Measurements from ENCODE around the gene TRMT61B. TPM values are rescaled to one million over a fixed set of nuclear protein-coding genes. Genes with fewer than 3 reads are reported as not detected.

The TRMT61B gene
- total and polyA plus RNA-seq, 2 experiments from 2014 or later, result 13.6 to 21.8 TPM

DNA sequence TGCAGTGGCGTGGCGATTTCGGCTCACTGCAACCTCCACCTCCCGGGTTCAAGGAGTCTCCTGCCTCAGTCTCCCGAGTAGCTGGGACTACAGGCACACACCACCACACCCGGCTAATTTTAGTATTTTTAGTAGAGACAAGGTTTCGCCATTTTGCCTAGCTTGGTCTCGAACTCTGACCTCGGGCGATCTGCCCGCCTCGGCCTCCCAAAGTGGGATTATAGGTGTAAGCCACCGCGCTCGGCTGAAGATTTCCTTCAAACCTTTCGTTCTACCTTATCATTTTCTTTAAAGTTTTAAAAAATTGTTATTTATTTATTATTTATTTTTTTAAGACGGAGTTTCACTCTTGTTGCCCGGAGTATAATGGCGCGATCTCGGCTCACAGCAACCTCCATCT lies 23.4 kb upstream of the TRMT61B start:
- DNase-seq, result no peak
- Histone ChIP-seq H3K4me2 (ENCODE audit: unreplicated experiment) (no peak overlapping the region), H3K9me3 (ENCODE audit: low read depth) (no peaks in the 10 kb centered on the region), H3K9me2 (ENCODE audit: insufficient read depth) (no peaks in the 10 kb centered on the region), H4K20me1 (ENCODE audit: insufficient read depth) (peaks cover 14% of the 10 kb centered on the region; the same call in 1 of the 2 replicates), H3K27me3 (replicated peaks; ENCODE audit: insufficient read depth) (no peaks in the 10 kb centered on the region), H3K4me1 (ENCODE audit: insufficient read depth) (peaks cover 29% of the 10 kb centered on the region), H3K4me3 (no peak overlapping the region), H2AFZ (no peak overlapping the region), H3K36me3 (ENCODE audit: low read depth) (no peaks in the 10 kb centered on the region), H3K9ac (no peak overlapping the region), H3K79me2 (ENCODE audit: insufficient read depth) (peaks cover 40% of the 10 kb centered on the region), H3K27ac (no peak overlapping the region), H3F3A (ENCODE audit: insufficient read depth) (peaks cover 25% of the 10 kb centered on the region)
- 97 to 98% methylated on average over 21 of the region's 21 CpGs for WGBS, 2 experiments (ENCODE audit: low coverage in 1 of 2, low lambda C conversion rate in 2 of 2, missing lambda C conversion rate in 2 of 2)
- in situ Hi-C loops (cut with MboI), result no loop called here
- TF ChIP-seq EZH2 (IDR thresholded peaks at IDR 0.05; ENCODE audit: insufficient read depth, poor library complexity, severe bottlenecking), result no peak
- TF ChIP-seq EZH2phosphoT487 (IDR thresholded peaks at IDR 0.05; ENCODE audit: insufficient read depth, low read depth), result no peak

DNA sequence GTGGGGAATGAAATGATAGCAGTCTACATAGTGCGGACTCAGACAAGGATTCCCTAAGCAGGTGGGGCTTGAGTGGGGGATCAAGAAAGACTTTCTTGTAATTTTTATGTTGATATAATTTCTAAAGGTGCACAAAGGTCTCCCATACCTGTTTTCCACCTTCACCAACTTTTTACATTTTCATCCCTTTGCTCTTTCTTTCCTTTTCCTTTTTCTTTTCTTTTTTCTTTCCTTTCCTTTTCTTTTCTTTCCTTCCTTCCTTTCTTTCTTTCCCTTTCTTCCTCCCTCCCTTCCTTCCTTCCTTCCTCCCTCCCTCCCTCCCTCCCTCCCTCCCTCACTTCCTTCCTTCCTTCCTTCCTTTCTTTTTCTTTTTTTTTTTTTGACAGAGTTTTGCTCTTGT lies 10.1 kb upstream of the TRMT61B start:
- no peak for TF ChIP-seq EZH2phosphoT487 (IDR thresholded peaks at IDR 0.05; ENCODE audit: insufficient read depth, low read depth)
- TF ChIP-seq EZH2 (IDR thresholded peaks at IDR 0.05; ENCODE audit: insufficient read depth, poor library complexity, severe bottlenecking), result no peak

DNA sequence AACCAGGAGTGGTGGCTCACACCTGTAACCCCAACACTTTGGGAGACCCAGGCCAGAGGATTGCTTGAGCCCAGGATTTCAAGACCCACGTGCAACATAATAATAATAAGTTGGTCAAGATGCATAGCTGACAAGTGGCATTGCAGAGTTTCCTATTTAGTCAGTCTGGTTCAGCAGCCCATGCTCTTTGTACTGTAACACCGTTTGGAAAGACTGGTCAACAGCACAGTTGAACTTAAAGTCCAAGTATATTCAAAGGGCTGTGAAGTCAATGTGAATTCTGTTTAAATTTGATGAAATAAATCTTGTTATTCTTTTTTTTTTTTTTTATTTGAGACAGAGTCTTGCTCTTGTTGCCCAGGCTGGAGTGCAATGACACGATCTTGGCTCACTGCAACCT lies 1.5 kb upstream of the TRMT61B start:
- TF ChIP-seq EZH2phosphoT487 (IDR thresholded peaks at IDR 0.05; ENCODE audit: insufficient read depth, low read depth) (no peak), EZH2 (IDR thresholded peaks at IDR 0.05; ENCODE audit: insufficient read depth, poor library complexity, severe bottlenecking) (no peak)
- Histone ChIP-seq H2AFZ (peak overlapping the region; percentile 96; the same call in 1 of the 2 replicates), H3K27me3 (replicated peaks; ENCODE audit: insufficient read depth) (no peaks in the 10 kb centered on the region), H3K27ac (no peak overlapping the region), H3K9me3 (ENCODE audit: low read depth) (no peaks in the 10 kb centered on the region), H3K9me2 (ENCODE audit: insufficient read depth) (no peaks in the 10 kb centered on the region), H3K4me2 (ENCODE audit: unreplicated experiment) (no peak overlapping the region), H3K4me3 (no peak overlapping the region), H3K9ac (no peak overlapping the region), H3F3A (ENCODE audit: insufficient read depth) (0 out of 2 replicates have a peak, but pooled peaks cover 5% of the 10 kb centered on the region), H3K79me2 (ENCODE audit: insufficient read depth) (peaks cover 33% of the 10 kb centered on the region), H4K20me1 (ENCODE audit: insufficient read depth) (no peaks in the 10 kb centered on the region), H3K36me3 (ENCODE audit: low read depth) (no peaks in the 10 kb centered on the region), H3K4me1 (ENCODE audit: insufficient read depth) (peaks cover 19% of the 10 kb centered on the region)
- in situ Hi-C loops (cut with MboI), result no loop called here
- DNase-seq, result no peak
- 53 to 59% methylated on average over 3 of the region's 3 CpGs for WGBS, 2 experiments (ENCODE audit: low coverage in 1 of 2, low lambda C conversion rate in 2 of 2, missing lambda C conversion rate in 2 of 2)

More for the DNA sequence above, 10.1 kb upstream of the TRMT61B start:
- H3K27me3 ChIP-seq (replicated peaks; ENCODE audit: insufficient read depth), result 0 out of 2 replicates have a peak, but pooled peaks cover 6% of the 10 kb centered on the region
- no peaks in the 10 kb centered on the region for H4K20me1 ChIP-seq (ENCODE audit: insufficient read depth)
- 91 to 100% methylated on average over 1 of the region's 1 CpG for WGBS, 2 experiments (ENCODE audit: low coverage in 1 of 2, low lambda C conversion rate in 2 of 2, missing lambda C conversion rate in 2 of 2)
- no peak overlapping the region for H3K9ac ChIP-seq
- no peaks in the 10 kb centered on the region for H3K4me1 ChIP-seq (ENCODE audit: insufficient read depth)
- in situ Hi-C loops (cut with MboI), result no loop called here
- H3K4me2 ChIP-seq (ENCODE audit: unreplicated experiment), result no peak overlapping the region
- H3K4me3 ChIP-seq, result no peak overlapping the region
- DNase-seq, result no peak
- no peaks in the 10 kb centered on the region for H3K9me2 ChIP-seq (ENCODE audit: insufficient read depth)
- no peaks in the 10 kb centered on the region for H3K9me3 ChIP-seq (ENCODE audit: low read depth)
- no peak overlapping the region for H2AFZ ChIP-seq
- no peaks in the 10 kb centered on the region for H3K36me3 ChIP-seq (ENCODE audit: low read depth)
- H3K27ac ChIP-seq, result no peak overlapping the region
- no peaks in the 10 kb centered on the region for H3K79me2 ChIP-seq (ENCODE audit: insufficient read depth)
- H3F3A ChIP-seq (ENCODE audit: insufficient read depth), result no peaks in the 10 kb centered on the region

DNA sequence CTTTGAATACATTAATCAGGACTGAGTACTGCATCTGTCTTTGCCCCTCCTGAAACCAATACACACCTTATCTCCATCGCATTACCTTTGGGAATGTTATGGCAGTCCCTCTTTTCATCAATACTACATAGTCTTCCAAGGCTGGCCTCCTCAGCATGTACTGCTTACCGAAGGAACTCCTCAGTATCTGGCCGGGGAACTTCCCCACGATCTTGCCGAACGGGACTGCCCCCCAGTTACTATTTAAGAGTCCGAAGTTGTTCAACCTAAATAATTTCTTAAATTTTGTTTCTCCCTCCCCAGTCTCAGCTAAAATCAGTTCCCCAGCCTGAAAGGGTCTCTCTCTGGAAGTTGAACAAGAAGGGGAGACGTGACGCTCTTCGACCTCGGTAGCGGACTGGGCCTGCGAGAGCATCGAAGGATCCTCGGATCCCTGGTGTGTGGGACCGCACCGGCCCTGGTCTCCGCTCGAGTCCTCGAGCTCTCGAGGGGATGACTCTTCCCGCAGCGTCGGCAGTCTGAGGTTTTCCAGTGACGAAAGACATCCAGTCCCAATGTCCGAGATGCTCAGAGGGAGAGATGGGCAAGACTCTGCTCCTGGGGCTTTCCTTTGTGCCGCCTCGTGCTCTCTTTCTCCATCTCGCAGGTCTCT lies 489 bp downstream of the TRMT61B start:
- 1 to 2% methylated on average over 29 of the region's 29 CpGs for WGBS, 2 experiments (ENCODE audit: low coverage in 1 of 2, low lambda C conversion rate in 2 of 2, missing lambda C conversion rate in 2 of 2)
- H3K27ac ChIP-seq, result peak overlapping the region; percentile 76
- in situ Hi-C loops (cut with MboI), result no loop called here

More for the DNA sequence above, 489 bp downstream of the TRMT61B start:
- Histone ChIP-seq H2AFZ (peak overlapping the region; percentile 96), H3K9ac (peak overlapping the region; percentile 95), H3K27me3 (replicated peaks; ENCODE audit: insufficient read depth) (no peaks in the 10 kb centered on the region), H4K20me1 (ENCODE audit: insufficient read depth) (no peaks in the 10 kb centered on the region), H3K4me3 (peak overlapping the region; percentile 97), H3K79me2 (ENCODE audit: insufficient read depth) (peaks cover 52% of the 10 kb centered on the region), H3K4me2 (ENCODE audit: unreplicated experiment) (peak overlapping the region; percentile 94), H3K9me2 (ENCODE audit: insufficient read depth) (no peaks in the 10 kb centered on the region), H3K36me3 (ENCODE audit: low read depth) (no peaks in the 10 kb centered on the region), H3F3A (ENCODE audit: insufficient read depth) (0 out of 2 replicates have a peak, but pooled peaks cover 5% of the 10 kb centered on the region), H3K9me3 (ENCODE audit: low read depth) (no peaks in the 10 kb centered on the region), H3K4me1 (ENCODE audit: insufficient read depth) (peaks cover 19% of the 10 kb centered on the region)
- peak; percentile 79 for DNase-seq
- TF ChIP-seq EZH2phosphoT487 (IDR thresholded peaks at IDR 0.05; ENCODE audit: insufficient read depth, low read depth) (no peak), EZH2 (IDR thresholded peaks at IDR 0.05; ENCODE audit: insufficient read depth, poor library complexity, severe bottlenecking) (no peak)

All from GM23248 (cell line).